ENCODE results near the gene RUSF1.

DNA sequence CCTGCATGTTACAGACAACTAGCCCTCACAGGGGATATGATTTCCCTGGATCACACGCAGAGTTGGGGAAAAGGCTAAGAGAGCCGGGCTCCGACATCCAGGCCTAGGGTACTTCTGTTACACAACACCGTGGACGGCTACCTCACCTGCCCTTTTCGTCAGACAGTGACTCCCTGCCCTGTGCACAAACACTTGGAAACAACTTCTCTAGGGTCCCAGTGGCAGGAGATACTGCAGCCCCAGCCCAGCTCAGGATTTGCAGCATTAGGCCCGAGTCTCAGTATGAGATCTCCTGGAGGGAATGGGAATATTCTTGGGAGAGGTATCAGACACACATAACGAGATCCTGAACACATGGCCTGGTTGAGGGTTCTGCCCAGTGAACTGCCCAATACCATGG is 8.3 kb downstream of the RUSF1 start:
- no peak for TF ChIP-seq POLR2A (IDR thresholded peaks at IDR 0.05)
- no peak for TF ChIP-seq CTCF (IDR thresholded peaks at IDR 0.05)

Data from adrenal gland (tissue), 5 donors.